NCI-H1694 (cell line): ENCODE data around the gene HOXD11.

Experiments
- DNase-seq: peaks from one replicate; lab custom pipeline; 2025; lab: John Stamatoyannopoulos, UW

HOXD11 gene

DNA sequence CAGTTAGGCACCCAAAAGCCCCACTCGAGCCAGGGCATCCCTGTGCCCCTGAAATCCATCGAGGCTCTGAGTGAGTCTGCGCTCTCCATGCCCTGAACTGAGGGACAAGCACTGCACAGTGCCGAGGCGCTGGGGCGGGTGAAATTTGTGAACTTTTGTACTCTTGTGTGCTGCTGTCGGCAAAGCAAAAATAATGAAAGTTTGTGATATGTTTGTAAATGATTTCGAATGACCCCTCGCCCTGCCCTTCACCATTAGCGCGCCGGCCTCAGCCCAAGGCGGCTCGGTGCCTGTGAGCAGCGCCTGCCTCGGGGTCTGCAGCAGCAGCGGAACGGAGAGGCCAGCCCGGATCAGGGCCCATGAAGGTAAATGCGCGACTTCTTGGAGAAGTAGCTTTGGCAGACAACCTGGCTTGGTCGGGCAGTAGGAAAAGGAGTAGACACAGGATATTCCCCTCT is 42.4 kb downstream of the HOXD11 start:
- DNase-seq: no peak

DNA sequence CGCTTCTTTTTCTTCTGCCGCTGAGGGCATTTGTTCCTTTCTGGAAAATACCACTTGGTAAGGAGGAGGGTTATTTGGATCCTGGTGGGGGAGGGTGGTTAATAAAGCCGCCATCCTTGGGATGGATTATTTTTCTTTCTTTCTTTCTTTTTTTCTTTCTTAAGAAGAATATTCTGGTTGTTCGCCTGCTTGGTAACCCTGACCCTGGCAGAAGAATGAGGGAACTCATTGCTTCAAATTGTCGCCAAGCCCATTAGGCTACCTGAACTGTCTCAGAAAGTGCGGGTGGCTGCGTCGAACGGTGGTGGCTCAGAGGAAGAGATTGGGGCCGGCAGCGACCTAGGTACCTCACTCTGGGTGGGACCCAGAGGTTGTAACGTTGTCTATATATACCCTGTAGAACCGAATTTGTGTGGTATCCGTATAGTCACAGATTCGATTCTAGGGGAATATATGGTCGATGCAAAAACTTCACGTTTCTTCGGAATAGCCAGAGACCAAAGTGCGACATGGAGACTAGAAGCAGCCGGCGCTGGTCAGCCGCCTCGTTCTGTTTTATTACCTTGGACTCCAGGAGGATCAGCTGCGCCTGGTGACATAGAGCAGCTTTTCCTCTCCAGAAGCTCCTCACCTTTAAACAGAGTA is 43.0 kb downstream of the HOXD11 start:
- DNase-seq: no peak

DNA sequence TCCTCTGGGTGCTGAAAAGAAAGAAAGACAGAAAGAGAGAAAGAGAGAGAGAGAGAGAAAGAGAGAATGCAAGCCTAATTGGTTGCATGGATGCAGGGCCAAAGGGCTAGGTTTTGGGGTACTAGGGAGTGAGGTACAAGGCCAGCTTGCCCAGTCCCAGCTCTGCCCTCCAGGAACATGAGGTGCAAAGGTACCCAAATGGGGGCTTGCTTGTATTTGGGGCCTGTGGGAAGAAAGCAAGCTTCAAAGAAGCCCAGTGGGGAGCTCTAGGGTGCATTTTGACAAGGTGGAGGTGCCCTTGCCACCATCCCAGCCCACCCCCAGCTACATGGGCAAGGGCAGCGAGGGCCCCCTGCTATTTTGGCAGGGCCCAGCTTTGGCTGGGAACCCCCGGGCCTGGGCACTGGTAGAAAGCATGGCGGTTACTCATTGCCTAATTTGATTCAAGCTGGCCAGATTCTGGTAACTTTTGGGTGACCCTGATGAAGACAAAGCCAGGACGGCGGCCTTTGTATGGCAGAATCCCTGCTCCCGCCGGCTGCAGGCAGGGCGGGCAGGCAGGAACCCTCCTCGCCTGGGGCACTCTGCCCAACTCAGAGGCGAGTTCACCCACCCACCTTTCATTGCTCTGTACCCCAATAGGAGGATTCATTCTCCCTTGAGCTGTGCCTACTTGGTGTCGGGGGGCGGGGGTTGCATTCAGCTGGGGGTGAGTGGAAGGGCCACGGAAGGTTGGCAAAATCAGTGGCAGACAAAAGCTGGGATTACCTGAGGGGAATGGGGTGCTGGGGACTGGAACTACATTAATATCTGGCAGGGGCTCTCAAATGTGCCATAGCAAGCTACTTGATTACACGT is 43.7 kb downstream of the HOXD11 start:
- DNase-seq: no peak

DNA sequence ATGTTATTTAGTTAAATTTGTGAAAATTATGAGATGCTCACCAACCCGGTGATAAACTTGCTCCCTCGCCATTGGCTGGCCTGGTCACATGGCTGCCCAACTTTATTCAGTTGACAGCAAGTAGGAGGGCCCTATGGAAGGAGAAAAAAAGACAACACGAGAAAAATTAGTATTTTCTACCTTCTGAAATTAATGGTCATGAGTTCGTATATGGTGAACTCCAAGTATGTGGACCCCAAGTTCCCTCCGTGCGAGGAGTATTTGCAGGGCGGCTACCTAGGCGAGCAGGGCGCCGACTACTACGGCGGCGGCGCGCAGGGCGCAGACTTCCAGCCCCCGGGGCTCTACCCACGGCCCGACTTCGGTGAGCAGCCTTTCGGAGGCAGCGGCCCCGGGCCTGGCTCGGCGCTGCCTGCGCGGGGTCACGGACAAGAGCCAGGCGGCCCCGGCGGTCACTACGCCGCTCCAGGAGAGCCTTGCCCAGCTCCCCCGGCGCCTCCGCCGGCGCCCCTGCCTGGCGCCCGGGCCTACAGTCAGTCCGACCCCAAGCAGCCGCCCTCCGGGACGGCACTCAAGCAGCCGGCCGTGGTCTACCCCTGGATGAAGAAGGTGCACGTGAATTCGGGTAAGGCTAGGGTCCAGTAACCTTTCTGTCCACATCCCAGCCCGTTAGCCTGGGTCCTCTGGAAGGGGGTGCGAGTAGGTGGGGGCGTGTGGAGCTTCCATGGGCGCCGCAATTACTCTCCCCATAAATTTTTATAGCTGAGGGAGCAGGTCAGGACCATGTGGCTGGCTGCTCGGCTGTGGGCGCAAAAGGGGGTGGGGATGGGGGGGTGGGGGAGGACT is 44.6 kb downstream of the HOXD11 start, which contains the start of gene HOXD4:
HOXD4 (plus strand) TSS at position 109 of the 846 bp plus-strand sequence; CDS start at position 193, 84 bp downstream.
- no peak for DNase-seq

DNA sequence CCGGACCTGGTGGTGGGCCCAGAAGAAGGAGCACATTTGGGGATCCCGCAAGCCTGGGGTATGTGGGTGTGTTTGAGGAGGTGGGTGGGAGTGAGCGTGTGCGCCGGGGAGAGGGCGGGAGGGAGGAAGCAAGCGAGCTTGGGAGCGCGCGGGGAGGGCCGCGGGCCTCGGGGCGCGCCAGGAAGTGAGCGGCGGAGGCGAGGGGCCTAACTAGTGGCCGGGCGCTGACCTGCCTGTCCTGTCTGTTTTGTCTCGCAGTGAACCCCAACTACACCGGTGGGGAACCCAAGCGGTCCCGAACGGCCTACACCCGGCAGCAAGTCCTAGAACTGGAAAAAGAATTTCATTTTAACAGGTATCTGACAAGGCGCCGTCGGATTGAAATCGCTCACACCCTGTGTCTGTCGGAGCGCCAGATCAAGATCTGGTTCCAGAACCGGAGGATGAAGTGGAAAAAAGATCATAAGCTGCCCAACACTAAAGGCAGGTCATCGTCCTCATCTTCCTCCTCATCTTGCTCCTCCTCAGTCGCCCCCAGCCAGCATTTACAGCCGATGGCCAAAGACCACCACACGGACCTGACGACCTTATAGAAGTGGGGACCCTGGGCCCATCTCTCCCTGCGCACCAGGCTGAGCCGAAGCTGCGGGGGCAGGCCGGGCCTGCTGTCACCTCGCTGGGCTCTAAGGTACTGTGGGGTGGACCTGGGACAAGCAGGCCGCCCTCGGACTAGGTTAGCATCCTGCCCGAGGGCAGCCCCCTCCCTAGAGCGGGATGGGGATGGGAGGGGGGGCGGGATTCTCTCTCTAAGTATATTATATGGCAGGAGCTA is 45.5 kb downstream of the HOXD11 start:
- no peak for DNase-seq

DNA sequence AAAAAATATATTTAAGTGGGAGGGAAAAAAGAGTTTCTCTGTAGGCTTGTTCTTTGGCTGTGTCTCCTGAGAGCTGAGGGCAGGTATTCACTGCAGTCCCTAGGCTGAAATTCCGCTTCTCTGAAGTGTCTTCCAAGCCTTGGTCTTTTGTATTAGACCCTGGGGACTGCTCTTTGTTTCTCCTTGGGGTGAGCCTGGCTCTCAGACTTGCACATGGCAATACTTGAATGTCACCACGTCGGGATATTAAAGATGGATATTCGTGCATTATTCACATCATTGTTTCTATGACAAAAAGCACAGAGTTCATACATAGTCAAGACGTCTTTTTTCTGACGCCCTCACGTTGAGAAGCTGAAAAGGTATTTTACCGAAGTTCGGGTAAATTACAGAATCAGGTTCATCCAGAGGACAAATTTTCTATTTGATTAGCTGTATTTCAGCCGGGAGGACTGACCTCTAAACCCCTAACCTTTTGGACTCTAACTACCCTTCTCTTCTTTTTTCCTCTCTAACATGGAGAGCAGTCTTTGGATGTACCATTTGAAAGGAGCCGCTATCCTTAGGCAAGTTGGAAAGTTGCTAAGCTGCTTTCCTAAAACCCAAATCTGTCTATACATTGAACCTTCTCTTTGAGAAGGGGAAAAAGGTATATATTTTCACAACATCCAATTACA is 47.6 kb downstream of the HOXD11 start:
- DNase-seq: no peak

DNA sequence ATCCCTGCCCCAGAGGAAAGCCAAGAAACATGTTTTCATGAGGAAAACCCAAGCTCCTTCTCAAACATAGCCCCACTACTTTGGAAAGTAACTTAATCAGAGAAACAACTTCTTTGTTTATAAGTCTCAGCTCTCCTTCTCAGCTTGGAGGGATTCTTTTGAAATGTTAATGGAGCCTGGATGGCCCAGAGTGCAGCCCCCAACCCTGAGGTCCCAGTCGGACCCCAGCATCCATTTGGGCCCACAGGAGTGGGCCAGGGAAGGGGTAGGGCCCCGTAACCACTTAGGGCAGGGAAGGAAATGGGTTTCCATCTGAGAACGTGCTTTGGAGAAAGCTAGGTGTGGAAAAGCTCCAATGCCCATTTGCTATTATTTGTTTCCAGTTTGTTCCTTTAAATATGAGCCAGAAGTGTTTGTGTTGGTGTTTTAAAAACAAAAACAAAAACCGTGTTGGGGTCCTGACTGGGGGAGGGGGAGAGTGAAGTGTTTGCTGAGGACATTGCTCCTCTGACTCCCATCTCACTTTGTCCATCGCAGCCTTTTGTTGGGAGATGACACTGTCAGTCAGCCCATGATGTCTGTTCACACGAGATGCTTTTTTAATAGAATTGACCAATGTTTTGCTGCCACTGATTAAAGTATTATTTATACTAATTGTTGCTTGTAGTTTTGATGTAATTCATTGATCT is 48.4 kb downstream of the HOXD11 start:
- no peak for DNase-seq

DNA sequence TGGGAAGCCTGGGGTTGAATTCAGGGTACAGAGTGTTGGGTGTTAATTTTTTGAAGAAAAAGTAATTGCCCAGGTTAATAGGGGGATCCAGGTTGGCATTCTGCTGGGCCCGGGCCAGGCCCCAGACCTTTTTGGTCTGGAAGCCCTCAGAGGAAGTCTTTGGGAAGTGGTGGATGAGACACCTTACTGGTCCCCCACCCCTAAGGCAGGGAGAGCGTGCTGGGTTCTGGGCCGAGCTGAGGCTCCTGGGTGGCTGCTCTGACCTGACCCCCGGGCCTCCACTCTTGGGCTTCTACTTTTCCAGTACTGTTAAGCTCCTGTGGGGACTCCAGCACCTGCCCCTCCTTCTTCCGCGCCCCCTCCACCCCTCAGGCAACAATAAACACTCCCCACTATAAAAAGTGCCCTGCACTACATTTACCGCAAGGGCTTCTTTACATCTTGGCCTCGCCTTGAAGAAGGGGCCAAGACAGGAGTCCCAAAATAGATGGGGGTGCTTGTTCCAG is 49.3 kb downstream of the HOXD11 start:
- DNase-seq: no peak

DNA sequence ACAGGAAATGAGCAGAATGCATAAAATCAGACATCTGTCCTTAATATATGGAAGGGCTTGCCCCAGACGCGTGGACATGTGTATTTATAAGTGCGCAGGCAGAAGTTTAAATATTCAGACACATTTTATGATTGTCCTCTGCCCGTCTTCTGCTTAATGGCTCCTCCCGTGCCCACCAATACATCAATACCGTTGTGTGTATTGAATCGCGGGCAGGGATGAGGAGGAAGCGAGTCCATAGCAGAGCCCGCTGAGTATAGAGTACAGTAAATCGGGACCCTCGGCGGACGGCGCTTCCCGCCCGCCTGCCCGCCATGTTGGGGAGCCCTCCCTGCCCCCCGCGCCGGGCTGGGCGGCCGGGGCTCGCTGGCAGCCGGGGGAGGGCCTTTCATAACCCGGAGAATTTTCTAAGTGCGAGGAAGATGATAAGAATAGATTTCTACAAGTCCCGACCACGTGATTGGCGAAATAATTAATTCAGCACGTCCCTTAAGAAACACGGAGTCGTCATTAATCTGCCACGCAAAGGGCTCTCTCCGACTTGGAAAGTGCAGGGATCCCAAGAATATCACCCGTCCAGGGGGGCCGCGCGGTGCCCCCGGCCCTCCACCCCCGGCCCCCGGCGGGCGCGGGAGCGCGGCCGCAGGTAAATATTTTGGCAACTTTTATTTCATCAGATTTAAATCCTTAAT is 49.9 kb downstream of the HOXD11 start, which contains the start of gene HOXD3:
HOXD3 (plus strand) TSS at position 501 of the 692 bp plus-strand sequence. CDS start 11,808 bp downstream, outside the sequence.
- no peak for DNase-seq

DNA sequence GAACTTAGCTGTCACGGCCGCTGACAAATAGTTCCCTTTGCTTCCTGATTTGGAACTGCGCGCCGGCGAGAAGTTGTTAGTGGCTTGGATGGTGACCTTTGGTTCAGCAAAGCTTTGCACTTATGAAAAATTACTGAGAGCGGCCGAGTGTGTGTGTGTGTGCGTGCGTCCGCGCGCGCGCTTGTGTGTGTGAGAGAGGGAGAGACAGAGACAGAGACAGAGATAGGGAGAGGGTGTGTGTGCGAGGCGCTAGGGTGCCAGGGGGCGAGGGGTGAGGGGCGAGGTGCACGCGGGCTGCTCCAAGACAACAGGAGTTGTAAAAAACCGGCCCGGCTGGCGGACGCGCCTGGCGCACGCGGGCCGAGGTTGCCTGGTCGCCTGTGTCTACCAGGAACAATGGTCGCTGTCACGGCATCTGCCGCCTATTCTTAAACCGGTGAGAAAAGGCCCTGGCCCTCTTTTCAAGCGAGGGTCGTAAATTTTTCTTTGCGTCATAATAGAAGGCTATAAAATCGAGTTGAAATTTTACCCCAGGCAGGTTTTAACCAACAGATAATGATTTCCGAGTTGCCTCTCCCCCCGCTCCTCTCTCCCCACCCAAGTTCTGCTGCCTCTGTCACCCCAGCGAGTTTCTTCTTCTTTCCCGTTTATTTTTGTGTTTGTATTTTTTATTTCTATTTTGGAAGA is 50.6 kb downstream of the HOXD11 start:
- peak; percentile 22 for DNase-seq

DNA sequence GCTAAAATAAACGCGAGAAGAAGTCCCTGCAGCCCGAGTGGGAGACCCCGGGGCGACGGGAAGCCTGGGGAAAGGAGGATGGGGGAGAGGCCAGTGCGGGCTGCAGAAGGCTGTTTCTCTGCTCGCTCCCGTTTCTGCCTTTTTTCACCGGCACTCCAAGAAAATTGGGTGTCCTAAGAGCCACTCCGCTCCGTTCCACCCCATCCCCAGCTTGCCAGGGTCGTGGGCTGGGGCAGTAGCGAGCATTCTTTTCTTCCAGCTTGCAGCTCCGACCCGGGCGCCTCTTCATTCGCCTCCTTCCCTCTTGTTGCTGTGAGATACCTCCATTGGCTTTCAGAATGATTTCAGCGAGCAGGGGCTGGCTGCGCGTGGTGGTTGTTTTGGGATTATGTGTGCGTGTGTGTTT is 51.1 kb downstream of the HOXD11 start:
- peak; percentile 29 for DNase-seq

DNA sequence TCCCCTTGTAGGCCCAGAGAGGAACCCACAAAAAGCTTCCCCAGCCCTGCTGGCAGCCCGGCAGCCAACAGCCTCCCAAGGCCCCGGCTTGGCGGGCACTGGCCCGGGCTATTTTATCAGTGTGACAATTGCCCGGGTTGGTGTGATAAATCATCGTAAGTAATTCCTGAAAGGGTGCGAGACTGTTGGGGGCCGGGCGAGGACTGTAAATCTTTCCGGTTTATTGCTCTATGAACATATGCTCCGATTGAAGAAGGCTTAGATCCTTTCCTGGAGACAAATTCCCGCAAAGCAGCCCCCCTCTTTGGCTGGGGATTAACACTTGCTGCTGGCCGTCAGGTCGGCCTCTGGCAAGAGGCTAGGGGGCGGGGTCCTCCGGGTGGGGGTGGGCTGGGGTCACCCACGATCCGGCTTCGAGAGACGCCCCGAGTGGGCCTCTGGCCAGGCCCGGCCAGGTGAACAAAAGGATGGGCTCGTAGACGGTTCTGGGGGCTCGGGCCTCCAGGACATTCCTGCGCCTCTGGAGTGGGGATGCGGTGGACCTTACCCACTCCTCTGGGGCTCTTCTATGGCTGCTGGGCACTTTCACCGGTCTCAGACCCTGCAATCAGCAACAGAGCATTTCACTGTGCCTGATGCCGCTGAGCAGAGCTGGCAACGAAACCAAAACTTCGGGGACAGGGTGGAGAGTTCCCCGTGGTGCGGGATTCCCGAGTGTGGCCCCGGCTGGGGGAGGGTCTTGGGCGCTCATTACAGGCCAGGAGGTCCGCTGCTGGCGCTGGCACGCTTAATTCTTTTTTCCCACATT is 52.0 kb downstream of the HOXD11 start:
- DNase-seq: peak; percentile 33
